HEK293 (cell line): ENCODE measurements around the gene SLC6A17.

Experiments used
- GFI1B ChIP-seq: fragments of 450-650 bp; formaldehyde crosslinking; IDR thresholded peaks from 2 replicates; pipeline ENCODE4 v1.5.1; 2016; ENCODE audit warnings: missing biosample characterization, missing genetic modification characterization
- GLI2 ChIP-seq: fragments of 450-650 bp; formaldehyde crosslinking; IDR thresholded peaks from 2 replicates; pipeline ENCODE4; 2017; ENCODE audit warnings: missing biosample characterization, missing genetic modification characterization, low read depth, borderline replicate concordance
- GLIS2 ChIP-seq: fragments of 450-650 bp; formaldehyde crosslinking; IDR thresholded peaks from 2 replicates; pipeline ENCODE4 v1.5.1; 2016; ENCODE audit warnings: missing biosample characterization, missing genetic modification characterization
- KLF1 ChIP-seq: fragments of 450-650 bp; formaldehyde crosslinking; IDR thresholded peaks from 2 replicates; pipeline ENCODE4 v1.5.1; 2016; ENCODE audit warnings: missing biosample characterization, missing genetic modification characterization
- PRDM10 ChIP-seq: fragments of 450-650 bp; formaldehyde crosslinking; IDR thresholded peaks from 2 replicates; pipeline ENCODE4 v1.5.1; 2016; ENCODE audit warnings: missing biosample characterization, missing genetic modification characterization
- RBAK ChIP-seq: fragments of 450-650 bp; formaldehyde crosslinking; IDR thresholded peaks from 2 replicates; pipeline ENCODE4 v1.5.1; 2016; ENCODE audit warnings: missing biosample characterization, missing genetic modification characterization
- ZBTB1 ChIP-seq: fragments of 450-650 bp; formaldehyde crosslinking; IDR thresholded peaks from 2 replicates; pipeline ENCODE4 v1.5.1; 2016; ENCODE audit warnings: missing biosample characterization, missing genetic modification characterization
- ZNF132 ChIP-seq: fragments of 450-650 bp; formaldehyde crosslinking; IDR thresholded peaks from 2 replicates; pipeline ENCODE4 v1.5.1; 2017; ENCODE audit warnings: missing biosample characterization, missing genetic modification characterization, borderline replicate concordance
- ZNF133 ChIP-seq: fragments of 450-650 bp; formaldehyde crosslinking; IDR thresholded peaks from 2 replicates; pipeline ENCODE4 v1.5.1; 2016; ENCODE audit warnings: missing biosample characterization, missing genetic modification characterization
- ZNF18 ChIP-seq: fragments of 450-650 bp; formaldehyde crosslinking; IDR thresholded peaks from 2 replicates; pipeline ENCODE4 v1.5.1; 2016; ENCODE audit warnings: missing biosample characterization, missing genetic modification characterization
- ZNF280D ChIP-seq: fragments of 450-650 bp; formaldehyde crosslinking; IDR thresholded peaks from 2 replicates; pipeline ENCODE4 v1.5.1; 2016; ENCODE audit warnings: missing biosample characterization, missing genetic modification characterization
- ZNF426 ChIP-seq: fragments of 450-650 bp; formaldehyde crosslinking; IDR thresholded peaks from 2 replicates; pipeline ENCODE4 v1.5.1; 2017; ENCODE audit warnings: missing biosample characterization, missing genetic modification characterization, mild to moderate bottlenecking, inconsistent platforms, moderate library complexity
- ZNF510 ChIP-seq: fragments of 450-650 bp; formaldehyde crosslinking; IDR thresholded peaks from 2 replicates; pipeline ENCODE4 v1.5.1; 2018; ENCODE audit warnings: mild to moderate bottlenecking, missing genetic modification characterization, missing biosample characterization; ENCODE audit not compliant: insufficient replicate concordance
- ZNF513 ChIP-seq: fragments of 450-650 bp; IDR thresholded peaks from 2 replicates; pipeline ENCODE4 v1.5.1; 2018; ENCODE audit warnings: missing biosample characterization, missing genetic modification characterization
- ZNF529 ChIP-seq: fragments of 450-650 bp; formaldehyde crosslinking; IDR thresholded peaks from 2 replicates; pipeline ENCODE4 v1.5.1; 2017; ENCODE audit warnings: missing genetic modification characterization, missing biosample characterization; ENCODE audit not compliant: insufficient replicate concordance
- ZNF654 ChIP-seq: fragments of 450-650 bp; formaldehyde crosslinking; IDR thresholded peaks from 2 replicates; pipeline ENCODE4 v1.5.1; 2016; ENCODE audit warnings: low read depth, missing biosample characterization, missing genetic modification characterization
- ZNF707 ChIP-seq: fragments of 450-650 bp; formaldehyde crosslinking; IDR thresholded peaks from 2 replicates; pipeline ENCODE4 v1.5.1; 2016; ENCODE audit warnings: missing biosample characterization, missing genetic modification characterization
- ZNF777 ChIP-seq: fragments of 450-650 bp; formaldehyde crosslinking; IDR thresholded peaks from 2 replicates; pipeline ENCODE4 v1.5.1; 2017; ENCODE audit warnings: missing biosample characterization, missing genetic modification characterization, borderline replicate concordance
- TF ChIP-seq, protein P1 (sequence below): fragments of 450-650 bp; formaldehyde crosslinking; IDR thresholded peaks from 2 replicates; pipeline ENCODE4 v1.5.1; 2016; ENCODE audit warnings: missing biosample characterization, missing genetic modification characterization, low read depth
- TF ChIP-seq, protein P2 (sequence below): fragments of 450-650 bp; formaldehyde crosslinking; IDR thresholded peaks from 2 replicates; pipeline ENCODE4 v1.5.1; 2016; ENCODE audit warnings: missing biosample characterization, missing genetic modification characterization
- TF ChIP-seq, protein P3 (sequence below): fragments of 450-650 bp; formaldehyde crosslinking; IDR thresholded peaks from 2 replicates; pipeline ENCODE4 v1.5.1; 2016; ENCODE audit warnings: missing biosample characterization, missing genetic modification characterization

SLC6A17 gene

GRCh38 chr1:110210604-110211495 is 60.6 kb downstream of the SLC6A17 start (continued):
- peak; percentile 81 for TF ChIP-seq PRDM10 (tag by site-specific recombination)
- TF ChIP-seq ZNF280D (tag by site-specific recombination), result no peak
- no peak for TF ChIP-seq ZNF132 (tag by site-specific recombination)
- TF ChIP-seq ZBTB1 (tag by site-specific recombination), result no peak
- no peak for TF ChIP-seq GFI1B (tag by site-specific recombination)
- TF ChIP-seq, protein P1, sequence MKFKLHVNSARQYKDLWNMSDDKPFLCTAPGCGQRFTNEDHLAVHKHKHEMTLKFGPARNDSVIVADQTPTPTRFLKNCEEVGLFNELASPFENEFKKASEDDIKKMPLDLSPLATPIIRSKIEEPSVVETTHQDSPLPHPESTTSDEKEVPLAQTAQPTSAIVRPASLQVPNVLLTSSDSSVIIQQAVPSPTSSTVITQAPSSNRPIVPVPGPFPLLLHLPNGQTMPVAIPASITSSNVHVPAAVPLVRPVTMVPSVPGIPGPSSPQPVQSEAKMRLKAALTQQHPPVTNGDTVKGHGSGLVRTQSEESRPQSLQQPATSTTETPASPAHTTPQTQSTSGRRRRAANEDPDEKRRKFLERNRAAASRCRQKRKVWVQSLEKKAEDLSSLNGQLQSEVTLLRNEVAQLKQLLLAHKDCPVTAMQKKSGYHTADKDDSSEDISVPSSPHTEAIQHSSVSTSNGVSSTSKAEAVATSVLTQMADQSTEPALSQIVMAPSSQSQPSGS, result no peak
- TF ChIP-seq ZNF513 (tag by site-specific recombination), result no peak
- TF ChIP-seq ZNF777 (tag by site-specific recombination), result peak; percentile 36; the same call in 1 of the 2 replicates
- peak; percentile 23; the same call in 1 of the 2 replicates for TF ChIP-seq KLF1 (tag by site-specific recombination)
- no peak for TF ChIP-seq RBAK (tag by site-specific recombination)
- TF ChIP-seq ZNF18 (tag by site-specific recombination), result no peak
- TF ChIP-seq ZNF707 (tag by site-specific recombination), result no peak
- no peak for TF ChIP-seq GLI2 (tag by site-specific recombination)
- TF ChIP-seq ZNF529 (tag by site-specific recombination), result no peak
- TF ChIP-seq ZNF133 (tag by site-specific recombination), result no peak
- no peak for TF ChIP-seq ZNF426 (tag by site-specific recombination)
- no peak for TF ChIP-seq ZNF654 (tag by site-specific recombination)
- TF ChIP-seq, protein P2, sequence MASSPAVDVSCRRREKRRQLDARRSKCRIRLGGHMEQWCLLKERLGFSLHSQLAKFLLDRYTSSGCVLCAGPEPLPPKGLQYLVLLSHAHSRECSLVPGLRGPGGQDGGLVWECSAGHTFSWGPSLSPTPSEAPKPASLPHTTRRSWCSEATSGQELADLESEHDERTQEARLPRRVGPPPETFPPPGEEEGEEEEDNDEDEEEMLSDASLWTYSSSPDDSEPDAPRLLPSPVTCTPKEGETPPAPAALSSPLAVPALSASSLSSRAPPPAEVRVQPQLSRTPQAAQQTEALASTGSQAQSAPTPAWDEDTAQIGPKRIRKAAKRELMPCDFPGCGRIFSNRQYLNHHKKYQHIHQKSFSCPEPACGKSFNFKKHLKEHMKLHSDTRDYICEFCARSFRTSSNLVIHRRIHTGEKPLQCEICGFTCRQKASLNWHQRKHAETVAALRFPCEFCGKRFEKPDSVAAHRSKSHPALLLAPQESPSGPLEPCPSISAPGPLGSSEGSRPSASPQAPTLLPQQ (tag by site-specific recombination), result peak; percentile 83
- TF ChIP-seq GLIS2 (tag by site-specific recombination), result peak; percentile 90
- TF ChIP-seq ZNF510, result no peak
- TF ChIP-seq, protein P3, sequence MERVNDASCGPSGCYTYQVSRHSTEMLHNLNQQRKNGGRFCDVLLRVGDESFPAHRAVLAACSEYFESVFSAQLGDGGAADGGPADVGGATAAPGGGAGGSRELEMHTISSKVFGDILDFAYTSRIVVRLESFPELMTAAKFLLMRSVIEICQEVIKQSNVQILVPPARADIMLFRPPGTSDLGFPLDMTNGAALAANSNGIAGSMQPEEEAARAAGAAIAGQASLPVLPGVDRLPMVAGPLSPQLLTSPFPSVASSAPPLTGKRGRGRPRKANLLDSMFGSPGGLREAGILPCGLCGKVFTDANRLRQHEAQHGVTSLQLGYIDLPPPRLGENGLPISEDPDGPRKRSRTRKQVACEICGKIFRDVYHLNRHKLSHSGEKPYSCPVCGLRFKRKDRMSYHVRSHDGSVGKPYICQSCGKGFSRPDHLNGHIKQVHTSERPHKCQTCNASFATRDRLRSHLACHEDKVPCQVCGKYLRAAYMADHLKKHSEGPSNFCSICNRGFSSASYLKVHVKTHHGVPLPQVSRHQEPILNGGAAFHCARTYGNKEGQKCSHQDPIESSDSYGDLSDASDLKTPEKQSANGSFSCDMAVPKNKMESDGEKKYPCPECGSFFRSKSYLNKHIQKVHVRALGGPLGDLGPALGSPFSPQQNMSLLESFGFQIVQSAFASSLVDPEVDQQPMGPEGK (tag by site-specific recombination), result peak; percentile 80
